AG04449 (cell line): Measurements from ENCODE around the gene CASP2.

Experiments
- CTCF ChIA-PET: fragments of 350-600 bp; formaldehyde crosslinking; extraction: SDS; loops from one replicate; lab custom pipeline; 2021; ENCODE audit warnings: antibody characterized with exemption; lab: Yijun Ruan, JAX
- POLR2A ChIA-PET: fragments of 400-600, 350-600 bp; formaldehyde crosslinking; extraction: SDS; loops from one replicate; lab custom pipeline; 2020; ENCODE audit warnings: antibody characterized with exemption, inconsistent platforms; lab: Yijun Ruan, JAX
- DNase-seq: peaks from one replicate; pipeline ENCODE4 v3.0.0-alpha.2; 2010; ENCODE audit warnings: low read depth, low spot score
- H3K4me3 ChIP-seq: 2 replicates; pipeline ENCODE4 v1.5.1; 2011; ENCODE audit warnings: low read depth, mild to moderate bottlenecking, control low read depth, low read length
- CTCF ChIP-seq: IDR thresholded peaks from one replicate; pipeline ENCODE4 v1.5.1; 2011; ENCODE audit warnings: mild to moderate bottlenecking, moderate library complexity, low read length, control low read depth, inconsistent platforms; ENCODE audit not compliant: insufficient read depth; ENCODE audit errors: missing control alignments

Gene CASP2

DNA sequence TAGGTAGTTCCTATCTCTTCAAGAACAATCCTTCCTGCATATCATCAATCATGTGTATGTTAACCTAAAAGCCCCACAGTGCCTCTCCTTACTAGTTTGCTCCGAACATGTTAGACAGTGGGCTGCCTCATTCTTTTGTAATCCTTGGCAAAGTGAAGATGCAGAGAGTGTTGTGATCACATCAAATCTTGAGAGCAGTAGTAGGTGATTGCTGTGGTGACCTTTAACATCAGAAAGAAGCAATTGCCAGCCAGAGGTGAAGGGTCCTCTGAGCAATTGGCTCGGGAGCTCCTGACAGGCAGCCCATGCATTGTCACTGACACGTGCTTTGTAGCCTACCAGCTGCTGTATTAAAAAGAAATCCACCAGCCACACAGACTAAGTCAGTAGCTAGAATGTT, 44.5 kb upstream of the CASP2 start:
- ChIA-PET CTCF (interaction anchor here (1.0 to 5.1 kb wide), 3 partner anchors 15 to 172 kb away, joined by 5 to 79 read pairs (median 5); no protein-coding TSS in a partner anchor), POLR2A (no interaction called here)
- DNase-seq = no peak
- H3K4me3 ChIP-seq = no peak overlapping the region
- no peak for TF ChIP-seq CTCF

- DNase-seq = no peak
- POLR2A ChIA-PET = no interaction called here
- CTCF ChIA-PET = interaction anchor here (5.1 kb wide), 1 partner anchor 172 kb away, joined by 79 read pairs; no protein-coding TSS in a partner anchor
- no peak overlapping the region for H3K4me3 ChIP-seq
- TF ChIP-seq CTCF = no peak
These were observed 43.8 kb upstream of the CASP2 start for GRCh38 chr7:143244321-143244720.

GRCh38 chr7:143245123-143245522, 43.0 kb upstream of the CASP2 start:
- CTCF ChIA-PET = no interaction called here
- POLR2A ChIA-PET = interaction anchor here (1.0 kb wide), 1 partner anchor 18 kb away, joined by 3 read pairs; the partner anchor contains the start of gene GSTK1
- TF ChIP-seq CTCF = no peak
- H3K4me3 ChIP-seq = no peak overlapping the region
- DNase-seq = no peak

DNA sequence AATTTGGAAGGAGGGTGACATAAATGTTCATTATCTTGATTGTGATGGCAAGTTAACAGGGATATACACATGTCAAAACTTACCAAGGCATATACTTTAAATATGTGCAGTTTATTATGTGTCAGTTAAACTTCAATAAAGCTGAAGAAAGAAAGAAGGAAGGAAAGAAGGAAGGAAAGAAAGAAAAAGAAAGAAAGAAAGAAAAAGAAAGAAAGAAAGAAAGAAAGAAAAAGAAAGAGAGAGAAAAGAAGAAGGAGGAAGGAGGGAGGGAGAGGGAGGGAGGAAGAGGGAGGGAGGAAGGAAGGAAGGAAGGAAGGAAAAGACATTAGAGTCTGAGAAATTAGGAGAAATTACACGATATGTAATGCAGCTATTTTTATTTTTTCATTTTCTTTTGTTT, 40.8 kb upstream of the CASP2 start:
- DNase-seq = no peak
- no peak for TF ChIP-seq CTCF
- no peak overlapping the region for H3K4me3 ChIP-seq
- ChIA-PET CTCF (interaction anchor here (1.0 to 1.4 kb wide), 3 partner anchors 13 to 32 kb away, joined by 3 to 5 read pairs (median 3); no protein-coding TSS in a partner anchor), POLR2A (no interaction called here)

GRCh38 chr7:143248761-143249354, 39.3 kb upstream of the CASP2 start:
- TF ChIP-seq CTCF = no peak
- ChIA-PET CTCF (interaction anchor here (1.1 to 2.7 kb wide), 3 partner anchors 9 to 34 kb away, joined by 4 to 25 read pairs (median 4); no protein-coding TSS in a partner anchor), POLR2A (no interaction called here)
- DNase-seq = no peak
- H3K4me3 ChIP-seq = no peak overlapping the region

DNA sequence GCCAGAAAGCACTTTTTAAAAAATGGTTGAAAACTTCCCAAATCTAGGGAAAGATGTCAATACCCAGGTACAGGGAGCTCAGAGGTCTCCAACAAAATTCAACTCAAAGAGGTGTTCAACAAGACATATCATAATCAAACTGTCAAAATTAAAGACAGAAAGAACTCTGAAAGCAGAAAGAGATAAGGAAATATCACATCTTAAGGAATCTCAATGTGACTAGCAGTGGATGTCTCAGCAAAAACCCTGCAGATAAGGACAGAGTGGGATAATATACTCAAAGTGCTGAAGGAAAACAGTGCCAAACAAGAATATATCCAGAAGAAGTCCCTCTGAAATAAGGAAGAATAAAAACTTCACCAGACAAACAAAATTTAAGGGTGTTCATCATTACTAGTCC, 38.0 kb upstream of the CASP2 start:
- ChIA-PET CTCF (interaction anchor here (1.4 to 2.7 kb wide), 4 partner anchors 8 to 130 kb away, joined by 3 to 25 read pairs (median 4); no protein-coding TSS in a partner anchor), POLR2A (no interaction called here)
- no peak overlapping the region for H3K4me3 ChIP-seq
- DNase-seq = no peak
- TF ChIP-seq CTCF = no peak
